Esophagus (tissue), 2 donors: Measurements from ENCODE around the gene EFEMP2. TPM values are rescaled to one million over a fixed set of nuclear protein-coding genes. Genes with fewer than 3 reads are reported as not detected.
"Not testable (repeated sequence)": the region's sequence is repeated elsewhere in the genome, so short reads cannot be mapped to it uniquely, and the experiment has no call there.

Experiments
- H3K27ac ChIP-seq, 2 donors: one replicate each; pipeline ENCODE4 v1.5.1; 2013; ENCODE audit warnings: low read depth in 2 of 2, mild to moderate bottlenecking in 2 of 2, inconsistent platforms in 1 of 2, low read length in 1 of 2, moderate library complexity in 1 of 2
- H3K27me3 ChIP-seq, 2 donors: one replicate each; pipeline ENCODE4 v1.6.1; 2013; ENCODE audit warnings: low read length in 2 of 2, control low read depth in 1 of 2, mild to moderate bottlenecking in 1 of 2; ENCODE audit not compliant: insufficient read depth in 2 of 2, control insufficient read depth in 1 of 2
- H3K36me3 ChIP-seq, 2 donors: one replicate each; pipeline ENCODE4 v1.6.1; 2013; ENCODE audit warnings: low read length in 1 of 2; ENCODE audit not compliant: control insufficient read depth in 2 of 2, insufficient read depth in 2 of 2
- H3K4me1 ChIP-seq, 2 donors: one replicate each; pipeline ENCODE4 v1.6.1; 2013; ENCODE audit warnings: low read length in 1 of 2; ENCODE audit not compliant: control insufficient read depth in 2 of 2, insufficient read depth in 2 of 2
- H3K4me3 ChIP-seq, 2 donors: one replicate each; pipeline ENCODE4 v1.5.1; 2013; ENCODE audit warnings: low read length in 2 of 2, mild to moderate bottlenecking in 2 of 2, low read depth in 1 of 2, moderate library complexity in 1 of 2
- H3K9me3 ChIP-seq, 2 donors: one replicate each; pipeline ENCODE4 v1.6.1; 2013; ENCODE audit warnings: mild to moderate bottlenecking in 2 of 2, low read depth in 1 of 2, low read length in 1 of 2, moderate library complexity in 1 of 2; ENCODE audit not compliant: control insufficient read depth in 2 of 2, insufficient read depth in 1 of 2
- WGBS, 2 donors: extraction: QIAGEN DNeasy Blood & Tissue Kit; methylation state at CpG; one replicate each; pipeline ENCODE4 v1.1.7; 2013; 5-methylcytosine and 5-hydroxymethylcytosine counted together
- polyA plus RNA-seq, 2 donors: library from polyadenylated mRNA; stranded (reverse); fragments of 200-250 nt; gene quantifications; one replicate each; pipeline ENCODE4 v1.2.3, GENCODE V29; 2013
- donor health status: healthy with polysubstance abuse.
- donor health status: Bipolar disorder and iron deficiency.

The EFEMP2 gene
- polyA plus RNA-seq, 2 donors: 9.2 to 13.1 TPM

- peaks cover 0 to 12% of the 10 kb centered on the region in 2 donors for H3K4me1 ChIP-seq
- no peaks in the 10 kb centered on the region for H3K9me3 ChIP-seq
- peak within 1 kb of the TSS; percentile 52 to 53 for H3K4me3 ChIP-seq
- no peaks in the 10 kb centered on the region for H3K36me3 ChIP-seq
- H3K27ac ChIP-seq: peak within 1 kb of the TSS in 1 of 2 donors; percentile 16
- H3K27me3 ChIP-seq: no peaks in the 10 kb centered on the region
- WGBS, 2 donors: 0 to 1% methylated on average over 63 of the region's 63 CpGs
Observed at GRCh38 chr11:65833297-65834030, 39.1 kb downstream of the EFEMP2 start, which contains the start of gene SNX32. TSS of gene SNX32 (plus strand) at chr11:65833963. CDS start at chr11:65834066, 103 bp downstream.

GRCh38 chr11:65832231-65832630 is 40.4 kb downstream of the EFEMP2 start:
- not testable (repeated sequence) for H3K4me3 ChIP-seq, H3K36me3 ChIP-seq, H3K27me3 ChIP-seq, H3K9me3 ChIP-seq, H3K27ac ChIP-seq
- peaks cover 0 to 12% of the 10 kb centered on the region in 2 donors for H3K4me1 ChIP-seq

GRCh38 chr11:65829459-65829858 is 43.1 kb downstream of the EFEMP2 start:
- no peak overlapping the region for H3K4me3 ChIP-seq
- peaks cover 0 to 10% of the 10 kb centered on the region in 2 donors for H3K4me1 ChIP-seq
- 74% methylated on average over 4 of the region's 4 CpGs for WGBS, 2 donors
- H3K27ac ChIP-seq: no peak overlapping the region
- no peaks in the 10 kb centered on the region for H3K27me3 ChIP-seq
- no peaks in the 10 kb centered on the region for H3K9me3 ChIP-seq
- H3K36me3 ChIP-seq: no peaks in the 10 kb centered on the region

GRCh38 chr11:65826984-65827735 is 45.4 kb downstream of the EFEMP2 start:
- whole genome bisulfite sequencing, 2 donors: 74 to 86% methylated on average over 8 of the region's 8 CpGs
- Histone ChIP-seq H3K4me1 (no peaks in the 10 kb centered on the region), H3K9me3 (no peaks in the 10 kb centered on the region), H3K27me3 (no peaks in the 10 kb centered on the region), H3K4me3 (no peak overlapping the region), H3K27ac (no peak overlapping the region), H3K36me3 (no peaks in the 10 kb centered on the region)

GRCh38 chr11:65822776-65823528 is 49.6 kb downstream of the EFEMP2 start:
- Histone ChIP-seq H3K9me3 (no peaks in the 10 kb centered on the region), H3K27me3 (no peaks in the 10 kb centered on the region), H3K27ac (no peak overlapping the region), H3K36me3 (no peaks in the 10 kb centered on the region), H3K4me1 (no peaks in the 10 kb centered on the region), H3K4me3 (no peak overlapping the region)
- WGBS, 2 donors: 67 to 78% methylated on average over 15 of the region's 15 CpGs

- no peaks in the 10 kb centered on the region for H3K9me3 ChIP-seq
- H3K27ac ChIP-seq: no peak overlapping the region
- 52 to 70% methylated on average over 8 of the region's 8 CpGs for WGBS, 2 donors
- H3K4me1 ChIP-seq: no peaks in the 10 kb centered on the region
- H3K4me3 ChIP-seq: no peak overlapping the region
- H3K27me3 ChIP-seq: no peaks in the 10 kb centered on the region
- H3K36me3 ChIP-seq: no peaks in the 10 kb centered on the region
Observed at GRCh38 chr11:65821107-65821506, 51.5 kb downstream of the EFEMP2 start.

GRCh38 chr11:65817835-65818680 is 54.5 kb downstream of the EFEMP2 start:
- H3K36me3 ChIP-seq: no peaks in the 10 kb centered on the region
- peak overlapping the region; percentile 46 to 67 for H3K4me3 ChIP-seq
- no peaks in the 10 kb centered on the region for H3K27me3 ChIP-seq
- peak overlapping the region; percentile 92 for H3K27ac ChIP-seq
- WGBS, 2 donors: 6 to 7% methylated on average over 67 to 74 of the region's 74 CpGs
- no peaks in the 10 kb centered on the region for H3K9me3 ChIP-seq
- H3K4me1 ChIP-seq: peaks cover 0 to 3% of the 10 kb centered on the region in 2 donors

- Histone ChIP-seq H3K9me3 (no peaks in the 10 kb centered on the region), H3K27me3 (no peaks in the 10 kb centered on the region), H3K36me3 (no peaks in the 10 kb centered on the region), H3K4me1 (peaks cover 0 to 3% of the 10 kb centered on the region in 2 donors), H3K4me3 (peak overlapping the region in 1 of 2 donors; percentile 46), H3K27ac (peak overlapping the region; percentile 75 to 92)
- 58 to 62% methylated on average over 5 of the region's 5 CpGs for WGBS, 2 donors
Observed at GRCh38 chr11:65817312-65817834, 55.2 kb downstream of the EFEMP2 start.
